GM12891 (cell line): ENCODE data around the gene GAMT.

ENCODE experiments used
- PAX5 ChIP-seq: IDR thresholded peaks from 2 replicates; pipeline ENCODE4 v1.6.1; 2011; ENCODE audit warnings: low read length, moderate library complexity, mild to moderate bottlenecking; ENCODE audit not compliant: insufficient read depth, severe bottlenecking
- POLR2A ChIP-seq: IDR thresholded peaks from 2 replicates; pipeline ENCODE4 v1.6.1; 2011; ENCODE audit warnings: low read depth, low read length, control low read depth
- POLR2AphosphoS5 ChIP-seq: IDR thresholded peaks from 2 replicates; pipeline ENCODE4 v1.6.1; 2011; ENCODE audit warnings: low read depth, low read length, control low read depth
- SPI1 ChIP-seq: IDR thresholded peaks from 2 replicates; pipeline ENCODE4 v1.6.1; 2011; ENCODE audit warnings: low read depth, low read length, control low read depth

- TF ChIP-seq SPI1 (no peak), PAX5 (no peak), POLR2A (no peak), POLR2AphosphoS5 (no peak)
Measured at GRCh38 chr19:1399745-1400144, 1.6 kb downstream of the GAMT start.
